Fibroblast of lung (primary cell): ENCODE results near the gene GRIN3A. TPM values are rescaled to one million over a fixed set of nuclear protein-coding genes. Genes with fewer than 3 reads are reported as not detected.

Source experiments
- DNase-seq, 2 donors: peaks; one replicate each; pipeline versions ENCODE4 v3.0.0 to v3.0.0-alpha.2; 2010; ENCODE audit warnings: low read depth in 2 of 2
- H2AFZ ChIP-seq: 2 replicates; pipeline ENCODE4 v1.5.1; 2012; ENCODE audit warnings: low read length, control low read depth, inconsistent platforms
- H3K27ac ChIP-seq: 2 replicates; pipeline ENCODE4 v1.5.1; 2011; ENCODE audit warnings: low read length, control low read depth; ENCODE audit not compliant: insufficient read depth
- H3K27me3 ChIP-seq: 2 replicates; pipeline ENCODE4 v1.5.1; 2011; ENCODE audit warnings: mild to moderate bottlenecking, low read length; ENCODE audit not compliant: control insufficient read depth, insufficient read depth
- H3K36me3 ChIP-seq: 2 replicates; pipeline ENCODE4 v1.5.1; 2011; ENCODE audit warnings: low read length; ENCODE audit not compliant: control insufficient read depth, insufficient read depth
- H3K4me1 ChIP-seq: 2 replicates; pipeline ENCODE4 v1.5.1; 2011; ENCODE audit warnings: low read length; ENCODE audit not compliant: control insufficient read depth, insufficient read depth; ENCODE audit errors: extremely low read depth
- H3K4me2 ChIP-seq: 2 replicates; pipeline ENCODE4 v1.5.1; 2011; ENCODE audit warnings: low read length, control low read depth; ENCODE audit not compliant: insufficient read depth; ENCODE audit errors: extremely low read depth
- H3K4me3 ChIP-seq, 4 experiments: fragments of 200-600 bp in 1 of 4; sonication (generic) in 1 of 4; replicated peaks in 1 of 4; 2 replicates each; pipeline ENCODE4 v1.5.1; 2011 to 2016; ENCODE audit warnings: low read length in 4 of 4, low read depth in 3 of 4, mild to moderate bottlenecking in 3 of 4, control low read depth in 2 of 4, inconsistent platforms in 1 of 4, mixed read lengths in 1 of 4; ENCODE audit not compliant: insufficient read depth in 1 of 4; ENCODE audit errors: control extremely low read depth in 1 of 4
- H3K79me2 ChIP-seq: 2 replicates; pipeline ENCODE4 v1.5.1; 2012; ENCODE audit warnings: mild to moderate bottlenecking, low read length, inconsistent platforms; ENCODE audit not compliant: control insufficient read depth, insufficient read depth
- H3K9ac ChIP-seq: 2 replicates; pipeline ENCODE4 v1.5.1; 2011; ENCODE audit warnings: mild to moderate bottlenecking, low read length, control low read depth; ENCODE audit not compliant: insufficient read depth
- H3K9me3 ChIP-seq: 2 replicates; pipeline ENCODE4 v1.5.1; 2012; ENCODE audit warnings: low read depth, low read length; ENCODE audit not compliant: control insufficient read depth, insufficient read depth
- H4K20me1 ChIP-seq: 2 replicates; pipeline ENCODE4 v1.5.1; 2011; ENCODE audit warnings: low read length; ENCODE audit not compliant: control insufficient read depth, insufficient read depth; ENCODE audit errors: extremely low read depth
- CTCF ChIP-seq, 2 donors: IDR thresholded peaks in 1 of 2; conservative IDR thresholded peaks in 1 of 2; 1 replicate in 1 of 2; 2 replicates in 1 of 2; pipeline ENCODE4 v1.5.1; 2011 to 2012; ENCODE audit warnings: low read length in 2 of 2, control low read depth in 1 of 2, inconsistent platforms in 1 of 2, low read depth in 1 of 2, mild to moderate bottlenecking in 1 of 2
- EZH2 ChIP-seq: IDR thresholded peaks from 2 replicates; pipeline ENCODE4 v1.5.1; 2012; ENCODE audit warnings: low read length, control low read depth, mild to moderate bottlenecking; ENCODE audit errors: missing control alignments
- polyA plus RNA-seq, 2 donors: library from polyadenylated mRNA; depleted of rRNA in 1 of 2; stranded (reverse) in 1 of 2; unstranded in 1 of 2; fragments of >200 nt; gene quantifications; 2 replicates each; pipeline ENCODE4 v1.2.1, GENCODE V29; 2011 to 2012; ENCODE audit warnings: missing spikeins in 1 of 2
- total RNA-seq: library from RNA; depleted of rRNA; stranded (reverse); fragments of >200 nt; gene quantifications from 2 replicates; pipeline ENCODE4 v1.2.1, GENCODE V29; 2014

The GRIN3A gene
- total and polyA plus RNA-seq, 2 donors (not counting 1 experiment from before 2014, with no cell fraction given): not detected

- no peak for DNase-seq
- H3K4me3 ChIP-seq: no peak overlapping the region
- no peaks in the 10 kb centered on the region for H3K36me3 ChIP-seq
- no peak overlapping the region for H3K9ac ChIP-seq
- no peak for TF ChIP-seq EZH2
- TF ChIP-seq CTCF (conservative IDR thresholded peaks at IDR 0.05 in 1 of 2, IDR thresholded peaks at IDR 0.05 in 1 of 2; ENCODE audit: low read depth in 1 of 2, low read length in 2 of 2): no peak
- H3K27ac ChIP-seq: no peak overlapping the region
- no peaks in the 10 kb centered on the region for H3K79me2 ChIP-seq
- H2AFZ ChIP-seq: no peak overlapping the region
- H3K4me2 ChIP-seq: no peak overlapping the region
- no peaks in the 10 kb centered on the region for H3K9me3 ChIP-seq
- H3K27me3 ChIP-seq: no peaks in the 10 kb centered on the region
- H3K4me1 ChIP-seq: no peaks in the 10 kb centered on the region
- H4K20me1 ChIP-seq: no peaks in the 10 kb centered on the region
These were observed 132.9 kb downstream of the GRIN3A start for GRCh38 chr9:101605547-101605946.

GRCh38 chr9:101604296-101604695, 134.2 kb downstream of the GRIN3A start:
- H4K20me1 ChIP-seq: no peaks in the 10 kb centered on the region

GRCh38 chr9:101601904-101602765, 136.3 kb downstream of the GRIN3A start:
- H3K4me2 ChIP-seq: no peak overlapping the region
- H4K20me1 ChIP-seq: no peaks in the 10 kb centered on the region
- H2AFZ ChIP-seq: no peak overlapping the region
- DNase-seq: peak; percentile 28 to 61
- TF ChIP-seq CTCF (conservative IDR thresholded peaks at IDR 0.05 in 1 of 2, IDR thresholded peaks at IDR 0.05 in 1 of 2; ENCODE audit: low read depth in 1 of 2, low read length in 2 of 2) (peak; percentile 60 to 68), EZH2 (no peak)
- no peak overlapping the region for H3K9ac ChIP-seq
- no peaks in the 10 kb centered on the region for H3K79me2 ChIP-seq
- no peaks in the 10 kb centered on the region for H3K36me3 ChIP-seq
- no peak overlapping the region for H3K27ac ChIP-seq
- no peaks in the 10 kb centered on the region for H3K27me3 ChIP-seq
- H3K4me1 ChIP-seq: no peaks in the 10 kb centered on the region
- H3K4me3 ChIP-seq: no peak overlapping the region
- H3K9me3 ChIP-seq: no peaks in the 10 kb centered on the region

More at GRCh38 chr9:101604296-101604695, 134.2 kb downstream of the GRIN3A start:
- Histone ChIP-seq H3K79me2 (no peaks in the 10 kb centered on the region), H3K27ac (no peak overlapping the region), H3K9ac (no peak overlapping the region), H3K36me3 (no peaks in the 10 kb centered on the region), H3K4me3 (no peak overlapping the region), H3K27me3 (no peaks in the 10 kb centered on the region), H3K4me2 (no peak overlapping the region), H3K4me1 (no peaks in the 10 kb centered on the region), H2AFZ (no peak overlapping the region), H3K9me3 (no peaks in the 10 kb centered on the region)
- DNase-seq: no peak
- TF ChIP-seq EZH2 (no peak), CTCF (conservative IDR thresholded peaks at IDR 0.05 in 1 of 2, IDR thresholded peaks at IDR 0.05 in 1 of 2; ENCODE audit: low read depth in 1 of 2, low read length in 2 of 2) (no peak)
